ENCODE results near the gene SPDYC. TPM values are rescaled to one million over a fixed set of nuclear protein-coding genes. Genes with fewer than 3 reads are reported as not detected.

Gene SPDYC
- total and polyA plus RNA-seq, 2 of the 13 experiments (the other 11 are each of a cell fraction or from before 2014, with no cell fraction given): 0.15 to 0.33 TPM

DNA sequence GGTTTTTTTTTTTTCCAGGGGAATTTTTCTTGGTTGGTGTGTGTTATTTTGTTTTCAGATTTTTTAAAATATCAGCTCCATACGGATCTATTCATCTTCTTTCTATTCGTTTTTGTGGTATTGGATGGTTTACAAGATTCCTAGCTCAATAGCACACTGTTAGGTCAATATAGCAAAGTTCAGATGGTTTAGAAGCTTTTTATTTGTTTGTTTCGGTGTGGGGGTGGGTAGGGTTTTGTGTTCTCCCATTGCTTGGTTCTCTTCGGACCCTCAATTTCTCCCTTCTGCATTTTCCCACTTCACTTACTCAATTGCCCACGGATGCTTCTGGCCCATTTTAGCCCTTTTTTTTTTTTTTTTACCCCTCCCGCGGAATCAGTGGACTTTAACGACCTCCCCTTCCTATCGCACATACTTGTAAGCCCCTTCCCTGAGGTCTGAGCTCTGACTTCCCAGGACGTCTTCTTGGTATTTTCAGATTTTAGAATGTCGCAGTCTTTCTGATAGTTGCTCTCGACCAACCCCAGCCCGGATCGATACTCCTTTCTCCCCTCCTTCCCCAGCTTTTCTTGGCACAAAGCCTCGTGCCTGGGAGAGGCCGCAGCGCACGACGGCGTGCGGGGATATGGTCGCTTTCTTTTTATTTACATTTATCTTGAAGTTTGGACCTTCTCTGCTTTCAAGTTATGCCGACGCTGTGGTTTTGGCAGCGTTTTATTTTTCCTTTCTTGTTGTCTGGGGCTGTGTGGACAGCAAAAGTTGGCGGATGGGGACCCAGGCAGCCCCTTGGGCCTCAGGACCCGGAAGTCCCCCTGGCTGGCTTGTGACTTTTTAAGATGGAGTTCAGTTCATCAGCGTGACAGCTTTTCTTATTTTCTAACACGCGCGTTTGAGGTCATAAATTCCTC is 4.4 kb upstream of the SPDYC start (continued):
- TF ChIP-seq WIZ (CRISPR knock-in tag; IDR thresholded peaks at IDR 0.05): no peak
- TF ChIP-seq AHR (CRISPR knock-in tag; IDR thresholded peaks at IDR 0.05): no peak
- TF ChIP-seq ZNF605 (CRISPR knock-in tag; IDR thresholded peaks at IDR 0.05): peak; percentile 83; the same call in 1 of the 2 replicates
- TF ChIP-seq, protein P1, sequence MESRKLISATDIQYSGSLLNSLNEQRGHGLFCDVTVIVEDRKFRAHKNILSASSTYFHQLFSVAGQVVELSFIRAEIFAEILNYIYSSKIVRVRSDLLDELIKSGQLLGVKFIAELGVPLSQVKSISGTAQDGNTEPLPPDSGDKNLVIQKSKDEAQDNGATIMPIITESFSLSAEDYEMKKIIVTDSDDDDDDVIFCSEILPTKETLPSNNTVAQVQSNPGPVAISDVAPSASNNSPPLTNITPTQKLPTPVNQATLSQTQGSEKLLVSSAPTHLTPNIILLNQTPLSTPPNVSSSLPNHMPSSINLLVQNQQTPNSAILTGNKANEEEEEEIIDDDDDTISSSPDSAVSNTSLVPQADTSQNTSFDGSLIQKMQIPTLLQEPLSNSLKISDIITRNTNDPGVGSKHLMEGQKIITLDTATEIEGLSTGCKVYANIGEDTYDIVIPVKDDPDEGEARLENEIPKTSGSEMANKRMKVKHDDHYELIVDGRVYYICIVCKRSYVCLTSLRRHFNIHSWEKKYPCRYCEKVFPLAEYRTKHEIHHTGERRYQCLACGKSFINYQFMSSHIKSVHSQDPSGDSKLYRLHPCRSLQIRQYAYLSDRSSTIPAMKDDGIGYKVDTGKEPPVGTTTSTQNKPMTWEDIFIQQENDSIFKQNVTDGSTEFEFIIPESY (CRISPR knock-in tag; IDR thresholded peaks at IDR 0.05): no peak
- TF ChIP-seq NR1H2 (CRISPR knock-in tag; IDR thresholded peaks at IDR 0.05; ENCODE audit: borderline replicate concordance, low read depth): 0 out of 2 replicates have a peak, but pooled peaks have one; percentile 51
- TF ChIP-seq RAD51 (IDR thresholded peaks at IDR 0.05; ENCODE audit: borderline replicate concordance): no peak
- TF ChIP-seq MBD4 (IDR thresholded peaks at IDR 0.05; ENCODE audit: borderline replicate concordance, low read length): no peak; the same call in 1 of the 2 replicates
- no peak for TF ChIP-seq MYNN (CRISPR knock-in tag; IDR thresholded peaks at IDR 0.05; ENCODE audit: low read depth)
- TF ChIP-seq SIX4 (CRISPR knock-in tag; IDR thresholded peaks at IDR 0.05): no peak
- TF ChIP-seq MED13 (CRISPR knock-in tag; IDR thresholded peaks at IDR 0.05): no peak
- TF ChIP-seq ZNF546 (CRISPR knock-in tag; conservative IDR thresholded peaks at IDR 0.05): no peak
- TF ChIP-seq ZNF430 (CRISPR knock-in tag; IDR thresholded peaks at IDR 0.05): peak; percentile 86; the same call in 1 of the 2 replicates
- TF ChIP-seq SP140L (CRISPR knock-in tag; IDR thresholded peaks at IDR 0.05; ENCODE audit: borderline replicate concordance): no peak
- TF ChIP-seq, protein P2, sequence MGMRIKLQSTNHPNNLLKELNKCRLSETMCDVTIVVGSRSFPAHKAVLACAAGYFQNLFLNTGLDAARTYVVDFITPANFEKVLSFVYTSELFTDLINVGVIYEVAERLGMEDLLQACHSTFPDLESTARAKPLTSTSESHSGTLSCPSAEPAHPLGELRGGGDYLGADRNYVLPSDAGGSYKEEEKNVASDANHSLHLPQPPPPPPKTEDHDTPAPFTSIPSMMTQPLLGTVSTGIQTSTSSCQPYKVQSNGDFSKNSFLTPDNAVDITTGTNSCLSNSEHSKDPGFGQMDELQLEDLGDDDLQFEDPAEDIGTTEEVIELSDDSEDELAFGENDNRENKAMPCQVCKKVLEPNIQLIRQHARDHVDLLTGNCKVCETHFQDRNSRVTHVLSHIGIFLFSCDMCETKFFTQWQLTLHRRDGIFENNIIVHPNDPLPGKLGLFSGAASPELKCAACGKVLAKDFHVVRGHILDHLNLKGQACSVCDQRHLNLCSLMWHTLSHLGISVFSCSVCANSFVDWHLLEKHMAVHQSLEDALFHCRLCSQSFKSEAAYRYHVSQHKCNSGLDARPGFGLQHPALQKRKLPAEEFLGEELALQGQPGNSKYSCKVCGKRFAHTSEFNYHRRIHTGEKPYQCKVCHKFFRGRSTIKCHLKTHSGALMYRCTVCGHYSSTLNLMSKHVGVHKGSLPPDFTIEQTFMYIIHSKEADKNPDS (CRISPR knock-in tag; IDR thresholded peaks at IDR 0.05): no peak
- 0 out of 2 replicates have a peak, but pooled peaks have one; percentile 82 for TF ChIP-seq ZNF136 (CRISPR knock-in tag; IDR thresholded peaks at IDR 0.05; ENCODE audit: low read depth)
- TF ChIP-seq TCF12 (IDR thresholded peaks at IDR 0.05): no peak
- TF ChIP-seq TCF12 (CRISPR knock-in tag; IDR thresholded peaks at IDR 0.05): no peak
- no peak for TF ChIP-seq ZNF672 (CRISPR knock-in tag; IDR thresholded peaks at IDR 0.05)
- no peak for TF ChIP-seq ZSCAN9 (CRISPR knock-in tag; IDR thresholded peaks at IDR 0.05; ENCODE audit: borderline replicate concordance)
- TF ChIP-seq ZNF451 (CRISPR knock-in tag; IDR thresholded peaks at IDR 0.05): no peak
- peak; percentile 63; the same call in 1 of the 2 replicates for TF ChIP-seq GABPB1 (CRISPR knock-in tag; IDR thresholded peaks at IDR 0.05)
- peak; percentile 37; the same call in 1 of the 2 replicates for TF ChIP-seq YEATS4 (CRISPR knock-in tag; IDR thresholded peaks at IDR 0.05; ENCODE audit: borderline replicate concordance)
- TF ChIP-seq SOX6 (IDR thresholded peaks at IDR 0.05): no peak
- TF ChIP-seq SOX6 (CRISPR knock-in tag; IDR thresholded peaks at IDR 0.05): peak; percentile 88
- no peak for TF ChIP-seq ZC3H13 (CRISPR knock-in tag; IDR thresholded peaks at IDR 0.05)
- TF ChIP-seq FOXA3 (CRISPR knock-in tag; IDR thresholded peaks at IDR 0.05): peak; percentile 71; the same call in 1 of the 2 replicates
- no peak for TF ChIP-seq ZNF598 (CRISPR knock-in tag; IDR thresholded peaks at IDR 0.05; ENCODE audit: borderline replicate concordance)
- TF ChIP-seq, protein P3, sequence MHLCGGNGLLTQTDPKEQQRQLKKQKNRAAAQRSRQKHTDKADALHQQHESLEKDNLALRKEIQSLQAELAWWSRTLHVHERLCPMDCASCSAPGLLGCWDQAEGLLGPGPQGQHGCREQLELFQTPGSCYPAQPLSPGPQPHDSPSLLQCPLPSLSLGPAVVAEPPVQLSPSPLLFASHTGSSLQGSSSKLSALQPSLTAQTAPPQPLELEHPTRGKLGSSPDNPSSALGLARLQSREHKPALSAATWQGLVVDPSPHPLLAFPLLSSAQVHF (CRISPR knock-in tag; IDR thresholded peaks at IDR 0.05): no peak

Data from HepG2 (cell line).